ENCODE measurements around the gene MTA2.

Gene MTA2

DNA sequence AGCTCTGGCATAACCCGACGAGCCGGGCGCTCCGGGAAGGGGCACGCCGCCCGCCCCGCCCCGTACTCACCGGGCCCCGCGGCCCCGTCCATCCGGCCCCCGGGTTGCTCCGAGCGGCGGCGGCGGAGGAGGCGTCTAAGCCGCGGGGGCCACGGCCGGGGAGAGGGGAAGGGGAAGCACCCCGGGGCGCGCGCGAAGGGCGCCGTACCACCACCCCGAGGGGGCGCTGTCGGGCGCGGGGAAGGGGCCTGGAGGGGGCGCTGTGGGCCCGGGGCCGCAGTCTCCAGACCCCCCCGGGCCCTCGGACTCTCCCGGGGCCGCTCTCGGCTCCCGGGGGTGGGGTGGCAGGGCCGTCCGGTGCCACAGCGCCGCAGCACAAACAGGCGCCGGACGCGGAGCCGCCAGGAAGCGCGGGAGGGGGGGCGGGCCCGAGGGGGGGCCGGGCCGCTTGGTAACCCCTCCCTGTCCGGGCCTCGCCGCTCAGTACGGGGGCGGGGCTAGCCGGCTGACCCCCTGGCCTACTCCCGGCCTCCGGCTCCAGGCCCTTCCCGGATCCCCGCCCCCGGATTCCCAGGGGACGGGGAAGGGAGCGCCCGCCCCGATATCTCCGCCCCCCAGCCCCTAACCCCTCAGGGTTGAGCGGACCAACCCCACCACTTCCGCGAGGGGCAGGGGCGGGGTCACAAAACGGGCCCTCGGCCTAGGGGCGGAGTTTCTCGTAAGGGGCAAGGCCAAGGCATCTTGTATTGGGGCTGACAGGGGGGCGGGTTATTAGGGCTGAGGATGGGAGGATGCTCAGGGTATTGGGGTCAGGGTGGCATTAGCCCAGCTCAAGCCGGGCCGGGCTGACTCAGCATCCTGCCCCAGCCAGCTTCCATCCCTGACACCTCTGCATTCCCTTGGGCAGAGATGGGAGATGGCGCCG lies 11.0 kb upstream of the MTA2 start, which contains the start of the genes EML3 and ROM1:
EML3 (minus strand) TSS at position 410 of the 925 bp plus-strand sequence; CDS start at position 92, 318 bp downstream.
ROM1 (plus strand) TSS at position 892 of the 925 bp plus-strand sequence; CDS start at position 917, 25 bp downstream.
- peak; percentile 78 to 80 for DNase-seq (ENCODE audit: low read depth in 1 of 2, low spot score in 1 of 2)

DNA sequence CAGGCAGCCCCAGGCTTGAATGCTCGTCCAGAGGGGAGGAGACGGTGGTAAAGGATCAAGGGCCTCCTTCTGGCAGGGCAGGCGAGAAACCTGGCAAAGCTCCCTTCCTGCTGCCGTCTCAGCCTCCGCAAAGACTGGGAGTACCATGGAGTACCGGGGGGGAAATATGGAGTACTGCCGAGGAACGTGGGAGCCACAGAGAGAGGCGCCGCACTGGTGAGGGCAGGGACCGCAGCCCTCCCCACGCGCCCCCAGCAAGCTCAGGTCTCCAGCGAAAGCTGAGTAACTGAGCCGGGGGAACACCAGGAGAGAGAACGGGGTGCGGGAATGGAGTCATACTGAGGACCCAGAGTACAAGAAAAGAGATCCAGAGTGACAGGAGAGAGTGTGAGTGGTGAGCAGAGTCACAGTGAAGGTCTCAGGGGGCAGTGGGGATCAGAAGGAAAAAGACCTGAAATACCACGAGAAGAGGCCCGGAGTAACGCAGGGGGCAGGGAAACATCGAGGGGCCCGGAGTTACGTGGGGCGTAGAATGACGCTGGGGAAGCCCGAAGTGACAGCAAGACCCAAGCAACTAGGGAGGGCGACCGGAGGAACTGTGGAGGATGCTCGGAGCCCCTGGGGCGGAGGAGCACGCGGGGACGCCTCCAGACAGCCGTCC lies 10.2 kb upstream of the MTA2 start:
- no peak for DNase-seq (ENCODE audit: low read depth in 1 of 2, low spot score in 1 of 2)

DNA sequence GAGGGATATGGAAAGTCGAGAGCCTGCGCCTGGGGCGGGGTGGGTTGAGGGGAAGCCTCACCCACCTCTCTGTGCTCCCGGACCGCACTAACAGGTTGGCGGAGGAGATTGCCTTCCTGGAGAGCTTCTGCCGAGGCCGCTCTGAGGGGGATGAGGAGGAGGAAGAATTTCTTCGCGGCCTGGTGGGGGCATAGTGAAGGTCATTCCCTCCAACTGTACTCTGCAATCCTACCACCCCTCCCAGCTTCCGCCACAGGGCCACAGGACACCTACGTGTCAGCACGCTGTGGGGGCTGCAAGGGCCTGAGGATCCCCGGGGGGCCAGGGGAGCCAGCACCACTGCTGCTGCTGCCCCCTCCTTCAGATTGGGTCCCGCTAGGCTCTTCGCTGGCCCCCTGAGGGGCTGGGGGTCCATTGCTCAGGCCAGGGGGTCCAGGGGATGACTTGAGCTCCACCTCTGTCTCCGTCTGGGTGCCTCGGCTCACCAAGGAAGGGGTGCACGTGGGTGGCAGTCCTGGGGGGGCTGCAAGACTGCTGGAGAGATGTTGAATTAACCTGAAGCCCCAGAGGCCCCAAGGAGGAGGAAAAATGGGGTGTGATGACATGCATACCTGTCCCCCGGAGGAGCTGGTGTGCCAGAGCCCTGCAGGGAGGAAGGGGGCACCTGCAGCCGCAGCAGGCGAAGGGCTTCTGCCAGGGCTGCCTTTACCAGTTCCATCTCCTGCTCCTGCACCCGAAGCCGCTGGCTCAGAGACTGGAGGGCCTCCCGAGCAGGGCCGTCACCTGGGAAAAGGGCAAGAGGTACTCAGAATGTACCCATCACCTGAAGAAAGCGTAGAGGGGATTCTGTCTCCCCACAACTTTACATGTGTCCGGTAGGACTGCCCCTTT lies 9.4 kb upstream of the MTA2 start:
- DNase-seq (ENCODE audit: low read depth in 1 of 2, low spot score in 1 of 2), result no peak

DNA sequence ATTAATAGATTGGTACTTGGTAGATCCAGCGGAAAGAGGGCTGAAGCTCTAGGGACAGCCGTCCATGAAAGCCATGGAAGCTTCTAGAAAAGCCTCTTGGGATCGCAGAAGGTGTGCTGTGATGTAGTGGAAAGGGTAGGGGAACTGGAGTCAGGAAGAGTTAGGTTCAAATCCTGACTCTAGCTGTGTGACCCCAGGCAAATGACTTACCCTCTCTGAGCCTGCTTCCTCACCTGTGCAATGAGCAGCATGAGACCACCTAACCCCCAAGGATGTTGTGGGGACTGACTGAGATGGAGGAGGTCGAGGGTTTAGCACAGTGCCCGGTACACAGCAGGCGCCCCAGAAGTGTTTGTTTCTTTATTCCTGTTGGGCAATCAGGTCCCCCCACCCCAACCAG lies 8.7 kb upstream of the MTA2 start:
- no peak for DNase-seq (ENCODE audit: low read depth in 1 of 2, low spot score in 1 of 2)

DNA sequence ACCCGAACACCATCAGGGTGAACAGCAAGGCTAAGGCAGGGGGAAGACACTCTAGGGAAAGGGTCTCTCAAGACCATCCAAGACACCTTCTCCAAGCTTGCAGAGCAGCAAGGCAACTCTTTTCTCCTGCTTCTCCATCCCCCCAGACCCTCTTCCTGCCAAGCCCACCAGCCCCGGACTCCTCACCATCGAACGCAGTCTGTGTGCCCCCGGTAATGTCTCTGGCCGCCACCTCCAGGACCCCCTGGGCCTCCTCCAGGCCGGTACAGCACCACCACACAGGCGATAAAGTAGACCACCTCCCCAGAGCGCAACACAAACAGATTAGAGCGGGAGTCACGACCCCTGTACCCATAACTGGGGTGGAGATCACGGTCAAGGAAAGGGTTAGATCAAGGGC lies 7.1 kb upstream of the MTA2 start:
- DNase-seq (ENCODE audit: low read depth in 1 of 2, low spot score in 1 of 2), result no peak

DNA sequence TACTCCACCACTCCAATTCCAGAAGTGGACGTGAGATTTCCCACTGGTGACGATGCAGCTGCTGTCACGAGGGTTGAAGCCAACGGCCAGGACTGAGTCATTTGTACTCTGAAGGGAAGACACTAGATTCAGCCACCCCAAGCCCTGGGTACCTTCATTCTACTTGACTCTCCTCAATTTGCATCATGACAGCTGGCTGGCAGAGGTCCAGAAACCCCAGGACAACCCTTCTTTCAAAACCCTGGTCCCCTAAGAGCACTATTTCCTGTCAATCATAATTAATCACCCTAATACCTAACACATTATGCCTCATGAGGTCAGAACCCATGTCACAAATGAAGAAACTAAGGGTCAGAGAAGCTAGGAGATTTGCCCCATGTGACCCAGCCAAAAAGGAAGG lies 6.0 kb upstream of the MTA2 start:
- DNase-seq (ENCODE audit: low read depth in 1 of 2, low spot score in 1 of 2), result no peak

DNA sequence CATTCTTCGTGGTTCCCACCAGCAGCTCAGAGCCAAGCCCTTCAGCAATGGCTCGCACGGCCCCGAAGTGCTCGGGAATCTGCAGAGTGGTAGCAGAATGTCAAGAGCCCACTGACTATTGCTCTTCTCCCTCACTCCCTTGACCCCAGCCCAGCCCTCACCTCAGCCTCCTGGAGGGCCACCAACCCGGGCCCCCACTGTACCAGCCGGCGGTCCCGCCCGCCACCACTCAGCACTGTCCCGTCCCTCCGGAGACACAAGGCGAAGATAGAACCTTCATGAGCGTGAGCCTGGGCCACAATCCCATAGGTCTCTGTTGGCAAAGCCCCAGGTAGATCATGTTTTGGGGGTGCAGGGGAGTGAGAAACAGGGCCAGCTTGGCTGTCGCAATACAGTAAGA lies 4.2 kb upstream of the MTA2 start:
- DNase-seq (ENCODE audit: low read depth in 1 of 2, low spot score in 1 of 2), result no peak

DNA sequence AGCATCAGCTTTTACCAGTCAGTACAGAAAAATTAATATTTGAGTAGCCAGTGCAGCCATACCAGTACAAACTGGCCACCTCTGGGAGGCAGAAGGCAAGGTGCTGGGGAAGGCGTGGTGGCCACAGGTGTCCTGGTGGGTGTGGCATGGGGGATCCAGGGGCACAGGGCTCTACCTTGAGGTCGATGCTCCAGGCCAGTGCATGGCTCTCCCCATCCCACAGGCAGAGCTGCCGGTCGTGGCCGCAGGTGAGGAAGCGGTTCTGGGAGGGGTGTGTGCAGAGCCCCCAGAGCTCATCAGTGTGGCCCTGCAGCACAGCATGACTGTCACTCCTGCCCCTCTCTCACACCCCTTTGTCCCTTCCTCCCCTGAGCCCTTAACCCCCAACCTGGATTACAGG lies 3.8 kb upstream of the MTA2 start:
- DNase-seq (ENCODE audit: low read depth in 1 of 2, low spot score in 1 of 2), result no peak

DNA sequence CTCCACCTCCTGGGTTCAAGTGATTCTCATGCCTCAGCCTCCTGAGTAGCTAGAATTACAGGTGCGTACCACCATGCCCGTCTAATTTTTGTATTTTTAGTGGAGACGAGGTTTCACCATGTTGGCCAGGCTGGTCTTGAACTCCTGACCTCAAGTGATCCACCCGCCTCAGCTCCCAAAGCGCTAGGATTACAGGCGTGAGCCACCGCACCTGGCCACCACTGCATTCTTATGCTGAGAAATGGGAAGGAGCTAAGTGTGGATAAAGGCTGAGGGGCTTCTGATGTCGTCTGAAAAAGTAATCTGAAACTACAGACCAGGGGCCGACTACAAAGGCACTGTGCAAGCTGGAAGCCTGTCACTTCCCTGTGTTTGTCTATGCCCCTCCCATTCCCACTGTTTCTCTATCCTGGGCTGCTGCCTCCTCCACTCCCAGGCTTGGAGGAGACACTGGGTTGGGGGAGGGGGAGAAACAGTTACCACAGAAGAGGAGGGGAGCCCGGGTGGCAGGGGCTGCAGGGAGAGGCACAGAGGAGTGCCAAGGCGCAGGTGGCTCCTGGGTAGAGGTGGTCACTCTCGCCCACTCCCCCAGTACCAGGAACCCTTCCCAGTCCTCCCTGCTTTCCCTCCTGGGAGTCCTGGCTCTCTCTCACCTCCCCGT lies 2.9 kb upstream of the MTA2 start:
- DNase-seq (ENCODE audit: low read depth in 1 of 2, low spot score in 1 of 2), result no peak

DNA sequence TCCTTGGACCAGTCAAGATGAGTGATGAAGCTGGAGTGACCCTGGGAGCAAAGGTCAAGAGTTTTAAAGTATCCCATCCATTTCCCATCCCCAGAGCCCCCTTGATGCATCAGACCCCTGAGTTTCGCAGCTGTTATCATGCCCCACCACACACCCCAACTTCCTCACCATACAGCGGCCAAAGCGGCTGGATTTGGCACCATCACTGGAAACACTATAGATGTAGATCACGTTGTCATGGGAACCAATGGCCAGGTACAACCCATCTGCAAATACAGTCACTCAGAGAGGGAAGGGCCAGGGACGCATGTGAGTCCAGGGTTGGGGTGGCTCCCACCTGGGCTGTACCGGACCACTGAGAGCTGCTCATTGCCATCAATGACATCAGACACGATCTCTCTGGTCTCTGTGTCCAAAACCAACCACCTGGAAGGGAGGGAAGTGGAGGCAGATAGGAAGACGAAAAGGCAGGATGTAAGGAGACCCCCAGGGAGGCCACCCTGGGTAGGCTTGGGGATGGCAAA lies 2.2 kb upstream of the MTA2 start:
- no peak for DNase-seq (ENCODE audit: low read depth in 1 of 2, low spot score in 1 of 2)

DNA sequence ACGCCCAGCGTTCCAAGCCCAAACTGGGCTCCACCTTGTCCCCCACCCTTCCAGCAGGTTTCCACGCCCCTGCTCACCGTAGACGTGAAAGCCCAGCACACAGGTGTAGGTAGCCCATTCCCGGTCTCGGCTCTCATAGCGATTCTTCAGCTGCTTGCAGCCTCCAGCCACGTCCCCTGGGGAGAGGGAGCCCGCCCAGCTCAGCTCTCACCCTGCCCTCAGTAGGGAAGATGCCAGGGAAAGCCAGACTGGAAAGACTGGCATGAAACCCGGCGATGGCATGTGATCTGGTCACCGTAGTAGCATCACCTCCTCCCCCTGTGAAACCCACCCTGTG lies 1.4 kb upstream of the MTA2 start:
- DNase-seq (ENCODE audit: low read depth in 1 of 2, low spot score in 1 of 2), result no peak

DNA sequence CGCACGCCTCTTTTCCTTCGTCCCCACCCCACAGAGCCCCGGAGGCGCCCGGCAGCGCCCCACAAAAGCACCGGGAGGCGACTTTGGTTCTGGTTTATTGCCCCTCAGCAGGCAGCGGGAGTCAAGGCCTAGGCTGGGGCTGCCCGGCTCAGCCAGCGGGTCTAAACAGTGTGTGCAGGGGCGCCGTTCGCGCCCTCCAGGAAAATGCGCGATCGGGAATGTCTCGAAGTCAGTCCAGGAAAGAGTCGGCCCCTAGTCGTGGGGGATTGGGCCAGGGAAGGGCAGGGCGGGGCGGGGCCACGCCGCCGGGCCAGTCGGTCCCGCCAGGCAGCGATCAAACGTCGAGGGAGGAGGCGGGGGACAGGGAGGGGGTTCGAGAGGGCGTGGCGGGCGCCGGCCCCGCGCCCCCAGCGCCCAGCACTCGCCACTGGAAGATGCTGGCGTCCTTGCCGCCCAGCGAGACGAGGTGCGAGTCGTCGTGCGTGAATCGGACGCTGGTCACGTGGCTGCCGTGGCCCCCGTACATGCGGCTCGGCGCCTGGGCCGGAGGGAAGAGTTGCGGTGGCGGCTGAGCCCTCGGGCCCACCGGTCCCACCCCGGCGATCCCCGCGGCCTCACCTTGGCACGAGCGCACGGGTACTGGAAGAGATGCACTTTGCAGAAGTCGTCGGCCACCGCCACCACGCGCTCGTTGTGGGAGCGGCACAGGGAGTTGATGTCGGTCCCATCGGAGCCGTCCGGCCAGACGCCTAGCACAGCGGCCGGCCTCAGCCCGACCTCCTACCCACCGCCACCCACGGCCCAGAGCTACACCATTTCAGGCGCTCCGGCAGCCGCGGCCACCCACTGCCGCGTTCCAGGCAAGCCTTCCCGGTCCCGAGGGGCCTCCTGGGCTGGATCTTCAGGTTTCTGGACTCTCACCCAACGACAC lies 741 bp upstream of the MTA2 start:
- DNase-seq (ENCODE audit: low read depth in 1 of 2, low spot score in 1 of 2), result no peak

DNA sequence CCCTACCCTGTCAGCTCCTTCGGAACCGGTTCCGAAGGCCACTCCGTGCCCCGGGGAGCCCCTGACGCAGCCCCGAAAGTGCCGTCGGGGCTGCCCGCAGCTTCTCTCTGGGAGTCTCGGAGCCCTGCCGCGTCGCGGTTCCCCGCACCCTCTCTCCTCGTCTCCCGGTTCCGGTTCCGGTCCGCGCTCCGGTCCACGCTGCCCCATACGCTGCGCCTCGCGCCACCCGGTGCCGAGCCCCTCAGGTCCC lies 618 bp downstream of the MTA2 start:
- no peak for DNase-seq (ENCODE audit: low read depth in 1 of 2, low spot score in 1 of 2)

DNA sequence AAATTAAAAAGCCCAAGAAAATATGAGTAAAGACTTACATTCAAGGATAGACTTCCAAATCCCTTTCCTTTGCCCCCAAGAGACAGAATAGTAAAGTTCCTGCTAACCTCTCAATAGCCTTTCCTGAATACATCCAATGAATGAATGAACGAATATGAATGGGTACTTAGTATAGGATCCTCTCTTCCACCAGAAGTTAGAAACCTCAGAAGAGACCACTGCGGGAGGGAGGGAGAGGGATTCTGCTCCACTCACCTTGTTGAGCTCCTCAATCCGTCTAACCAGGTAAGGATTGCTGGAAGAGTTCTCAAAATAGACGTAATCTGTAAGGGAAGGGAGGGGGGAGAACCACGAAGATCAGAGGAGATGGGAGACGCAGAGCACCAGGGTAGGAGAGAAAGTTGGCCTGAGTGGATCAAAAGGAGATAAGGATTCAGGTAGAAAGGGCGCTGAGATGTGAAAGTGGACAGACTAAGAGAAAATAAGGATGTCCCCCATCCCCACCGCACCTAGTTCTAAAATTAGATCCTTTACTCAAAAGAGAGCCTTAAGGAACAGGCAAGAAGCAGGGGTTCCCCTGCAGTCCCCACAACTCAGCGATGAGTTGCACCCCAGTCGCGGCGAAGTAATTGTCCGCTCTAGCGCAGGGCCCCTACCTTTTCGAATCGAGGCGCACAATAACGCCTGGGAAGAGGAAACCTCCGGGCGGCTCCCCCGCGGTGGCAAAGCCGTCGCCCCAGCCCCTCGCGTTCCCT lies 1.1 kb downstream of the MTA2 start:
- no peak for DNase-seq (ENCODE audit: low read depth in 1 of 2, low spot score in 1 of 2)

DNA sequence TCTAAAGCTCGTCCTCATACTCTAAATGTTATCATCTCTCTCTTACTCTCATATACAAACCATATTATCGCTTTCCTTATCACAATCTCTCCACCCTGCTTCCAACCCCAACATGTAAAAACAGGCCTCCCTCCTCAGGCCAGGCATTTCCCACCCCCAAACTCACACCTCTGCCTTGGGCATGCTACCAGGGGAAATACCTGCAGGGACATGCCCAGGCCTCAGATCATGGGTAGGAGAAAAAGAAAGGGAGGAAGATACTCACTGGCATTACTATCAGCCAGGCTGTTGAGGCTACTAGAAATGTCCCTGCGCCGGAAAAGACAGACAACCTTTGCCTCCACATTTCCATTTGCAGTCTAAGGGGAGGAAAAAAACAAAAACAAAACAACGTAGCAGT lies 1.8 kb downstream of the MTA2 start:
- DNase-seq (ENCODE audit: low read depth in 1 of 2, low spot score in 1 of 2), result no peak

DNA sequence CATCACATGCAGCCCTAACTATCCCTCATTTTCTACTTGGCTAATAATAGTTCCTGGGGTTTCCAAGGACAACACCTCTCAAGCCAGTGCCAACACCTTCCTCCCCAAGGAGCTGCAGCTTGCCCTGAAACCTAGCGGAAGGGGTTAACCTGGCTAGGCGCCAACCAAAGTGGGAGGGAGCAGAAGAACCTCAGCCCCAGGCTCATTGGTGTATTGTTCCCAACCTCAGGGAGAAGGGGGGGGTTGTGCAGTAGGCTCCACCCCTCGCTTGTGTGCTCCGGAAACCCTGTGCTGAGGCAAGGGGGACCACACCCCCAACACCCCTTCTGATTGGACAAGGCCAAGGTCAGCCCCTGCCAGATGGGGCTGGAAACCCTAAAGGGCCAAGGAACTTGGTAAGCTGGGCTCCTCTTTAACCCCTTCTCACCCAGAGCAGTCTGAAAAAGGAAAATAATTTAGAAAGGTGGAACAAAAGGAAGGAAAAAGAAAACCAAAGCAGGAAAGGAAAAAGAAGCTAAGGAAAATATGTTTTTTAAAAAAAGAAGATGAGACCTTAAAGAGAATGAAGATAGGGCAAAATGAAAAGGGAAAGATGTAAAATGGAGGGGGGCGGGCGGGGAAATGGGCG lies 2.5 kb downstream of the MTA2 start:
- DNase-seq (ENCODE audit: low read depth in 1 of 2, low spot score in 1 of 2), result peak; percentile 89 to 91

DNA sequence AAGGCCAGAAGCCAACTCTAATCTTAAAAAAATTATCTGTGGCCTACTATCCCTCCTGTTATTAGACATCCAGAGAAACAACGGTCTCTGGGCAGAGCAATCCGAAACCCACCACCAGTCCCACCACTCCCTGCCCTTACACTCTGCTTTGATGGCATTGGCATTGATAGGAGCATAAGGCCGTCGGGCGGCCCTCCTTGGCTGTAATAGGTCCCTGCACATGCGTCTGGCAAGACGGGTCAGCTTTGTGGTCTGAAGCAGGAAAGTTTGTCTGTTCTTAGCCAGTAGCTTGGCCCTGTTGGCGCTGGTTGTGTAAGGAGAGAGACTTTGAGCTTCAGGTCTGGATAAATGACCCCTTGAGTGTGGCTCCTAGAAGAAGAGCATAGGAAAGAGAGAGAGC lies 6.5 kb downstream of the MTA2 start:
- no peak for DNase-seq (ENCODE audit: low read depth in 1 of 2, low spot score in 1 of 2)

DNA sequence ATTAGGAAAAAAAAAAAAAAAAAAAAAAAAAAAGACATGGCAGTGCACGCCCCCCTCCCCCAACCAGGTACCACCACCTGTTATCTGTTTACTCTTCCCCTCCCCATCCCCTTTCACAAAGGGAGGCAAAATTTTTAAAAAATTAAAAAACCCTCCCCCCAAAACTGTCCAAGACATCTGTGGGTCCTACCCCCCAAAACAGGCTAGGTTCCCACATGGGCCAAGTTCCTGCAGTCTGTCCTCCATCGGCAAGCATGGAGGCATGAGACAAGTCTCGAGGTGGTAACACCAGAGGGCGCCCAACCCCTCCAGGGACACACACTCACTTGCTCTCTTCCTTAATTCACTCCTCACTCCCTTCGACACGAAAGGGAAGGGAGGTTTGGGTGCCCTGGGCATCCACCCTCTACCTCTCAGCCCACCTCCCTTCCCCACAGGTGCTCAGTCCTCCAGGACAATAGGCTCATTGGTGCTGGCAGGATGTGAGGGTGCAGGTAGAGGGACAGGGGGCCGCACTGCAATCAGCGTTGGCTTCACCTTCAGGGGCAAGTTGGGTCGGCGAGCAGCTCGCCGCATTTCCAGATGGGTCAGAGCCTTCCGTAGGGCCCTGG lies 8.1 kb downstream of the MTA2 start:
- DNase-seq (ENCODE audit: low read depth in 1 of 2, low spot score in 1 of 2), result peak; percentile 53 to 60

All from activated T-helper 1 cell treated with anti-CD3 and anti-CD28 coated beads, Interleukin-2, amount 50 U/mL, for 16 hours (primary cell).